Motor neuron (in vitro differentiated cells): ENCODE data around the gene B4GALT1. TPM values are rescaled to one million over a fixed set of nuclear protein-coding genes. Genes with fewer than 3 reads are reported as not detected.

ENCODE experiments used
- ATAC-seq, 8 experiments: fragments of 200-7000 bp; cut with Tn5 transposase; replicated peaks in 6 of 8; 2 replicates each; pipeline ENCODE4 v1.8.0; 2021; ENCODE audit warnings: mild to moderate bottlenecking in 8 of 8, moderate library complexity in 8 of 8
- H3K27ac ChIP-seq, 2 donors: fragments of 250-450 bp; sonication (Bioruptor Pico); 2 replicates each; pipeline ENCODE4 v1.9.0; 2021; ENCODE audit warnings: antibody characterized with exemption in 2 of 2, mild to moderate bottlenecking in 2 of 2, moderate library complexity in 1 of 2
- H3K4me1 ChIP-seq, 2 donors: fragments of 250-450 bp; sonication (Bioruptor Pico); replicated peaks in 1 of 2; 2 replicates each; pipeline ENCODE4 v1.6.1; 2021; ENCODE audit warnings: antibody characterized with exemption in 2 of 2, mild to moderate bottlenecking in 2 of 2, moderate library complexity in 1 of 2
- H3K4me3 ChIP-seq, 5 donors: fragments of 250-450 bp; sonication (Bioruptor Pico); 2 replicates each; pipeline ENCODE4 v1.9.0; 2021; ENCODE audit warnings: antibody characterized with exemption in 5 of 5, mild to moderate bottlenecking in 5 of 5, moderate library complexity in 4 of 5
- WGBS, 10 experiments: fragments of 450-650 bp; shearing (Covaris generic); methylation state at CpG; one replicate each; pipeline ENCODE4 v1.0.0; 2022; 5-methylcytosine and 5-hydroxymethylcytosine counted together
- in situ Hi-C, 9 experiments: fragments of 400-800 bp; cut with MboI; loops; one replicate each; pipeline ENCODE4 v1.15.0; 2021; ENCODE audit warnings: low sequenced_read_pairs in 9 of 9, low pct_unique_long_range_greater_than_20kb in 2 of 9; ENCODE audit not compliant: unreplicated experiment in 9 of 9
- total RNA-seq, 8 experiments: library from RNA; unstranded; fragments of 300-600 nt; gene quantifications; 2 replicates each; pipeline versions ENCODE4 v1.2.3 to v1.2.4, GENCODE V29; 2022

Gene B4GALT1
- 10 to 100 TPM in 3 of 8 experiments, 1 to 10 TPM in 5; 1.3 to 86.5 (median 4.7) TPM for total RNA-seq

- H3K4me3 ChIP-seq, result peak within 1 kb of the TSS; percentile 52 to 77 (median 63)
- peaks cover 13 to 16% of the 10 kb centered on the region in 2 donors for H3K4me1 ChIP-seq
- 0 to 5% methylated on average over 2 to 9 of the region's 101 CpGs; no CpG with 5 or more reads in 8 of the 10 experiments for WGBS, 10 experiments
- in situ Hi-C loops, result no loop called here
- ATAC-seq, result peak; percentile 77 to 92 (median 90)
- H3K27ac ChIP-seq, result peak within 1 kb of the TSS; percentile 11 to 60
Measured at GRCh38 chr9:33167084-33167971, at the start of gene B4GALT1. Gene B4GALT1 (minus strand): TSS chr9:33167336. CDS start chr9:33167169, 167 bp downstream.

GRCh38 chr9:33211695-33212393, 44.7 kb upstream of the B4GALT1 start:
- in situ Hi-C loops, result loop anchor here in 3 of 9 experiments (10.0 to 25.0 kb wide), 2 partner anchors 125 to 127 kb away; partner anchors contain the start of gene SMU1 (in 2 of the 3)
- 20 to 100% (median 50%) methylated on average over 1 to 3 of the region's 3 CpGs; no CpG with 5 or more reads in 5 of the 10 experiments for WGBS, 10 experiments
- ATAC-seq, result peak in 5 of 8 experiments; percentile 18 to 65 (median 55)

DNA sequence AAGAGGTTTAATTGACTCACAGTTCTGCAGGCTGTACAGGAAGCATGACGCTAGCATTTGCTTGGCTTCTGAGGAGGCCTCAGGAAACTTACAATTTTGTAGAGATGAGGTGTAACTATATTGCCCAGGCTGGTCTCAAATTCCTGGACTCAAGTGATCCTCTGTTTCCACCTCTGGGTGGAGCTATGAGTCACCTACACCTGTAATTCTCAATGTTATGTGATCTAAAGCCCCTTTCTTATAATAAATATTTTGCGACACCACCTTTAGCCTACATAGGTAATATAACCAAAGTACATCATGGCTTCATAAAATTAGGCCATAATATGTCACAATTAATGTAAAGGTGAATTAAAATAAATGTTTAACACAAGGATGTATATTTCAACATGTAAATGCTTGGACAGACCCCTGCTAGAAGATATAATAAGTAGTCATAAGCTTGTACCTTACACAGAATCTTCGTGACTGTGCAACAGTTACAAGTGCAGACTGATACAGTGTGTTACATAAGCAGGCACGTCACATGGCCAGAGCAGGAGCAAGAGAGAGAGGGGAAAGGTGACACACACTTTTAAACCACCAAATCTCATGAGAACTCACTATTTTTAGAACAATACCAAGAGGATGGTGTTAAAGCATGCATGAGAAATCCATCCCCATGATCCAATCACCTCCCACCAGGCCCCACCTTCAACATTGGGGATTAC, 43.0 kb upstream of the B4GALT1 start:
- in situ Hi-C loops, result loop anchor here in 3 of 9 experiments (10.0 to 25.0 kb wide), 2 partner anchors 123 to 125 kb away; partner anchors contain the start of gene SMU1 (in 2 of the 3)

More at GRCh38 chr9:33211695-33212393, 44.7 kb upstream of the B4GALT1 start:
- H3K4me3 ChIP-seq, result no peak overlapping the region
- no peaks in the 10 kb centered on the region for H3K4me1 ChIP-seq
- no peak overlapping the region for H3K27ac ChIP-seq

GRCh38 chr9:33209394-33209793, 42.3 kb upstream of the B4GALT1 start:
- WGBS, 10 experiments, result 0 to 100% (median 75%) methylated on average over 1 of the region's 1 CpG; no CpG with 5 or more reads in 3 of the 10 experiments
- in situ Hi-C loops, result loop anchor here in 2 of 9 experiments (25.0 kb wide), 1 partner anchor 122 kb away; the partner anchor contains the start of gene SMU1 (in 2 of the 2)
- H3K4me3 ChIP-seq, result no peak overlapping the region
- no peak for ATAC-seq
- no peak overlapping the region for H3K27ac ChIP-seq
- H3K4me1 ChIP-seq, result no peaks in the 10 kb centered on the region

More for the DNA sequence above, 43.0 kb upstream of the B4GALT1 start:
- no peak for ATAC-seq
- Histone ChIP-seq H3K4me3 (no peak overlapping the region), H3K27ac (no peak overlapping the region), H3K4me1 (no peaks in the 10 kb centered on the region)
- WGBS, 10 experiments, result 67 to 100% (median 78%) methylated on average over 2 to 4 of the region's 4 CpGs; no CpG with 5 or more reads in 1 of the 10 experiments

- Histone ChIP-seq H3K27ac (no peak overlapping the region), H3K4me1 (no peaks in the 10 kb centered on the region), H3K4me3 (no peak overlapping the region)
- 36 to 73% (median 56%) methylated on average over 1 to 6 of the region's 11 CpGs; no CpG with 5 or more reads in 2 of the 10 experiments for WGBS, 10 experiments
- peak in 3 of 8 experiments; percentile 83 to 98 (median 84) for ATAC-seq
- in situ Hi-C loops, result loop anchor here in 2 of 9 experiments (25.0 kb wide), 1 partner anchor 115 kb away; the partner anchor contains the start of gene SMU1 (in 2 of the 2)
Measured at GRCh38 chr9:33202552-33203201, 35.5 kb upstream of the B4GALT1 start.

DNA sequence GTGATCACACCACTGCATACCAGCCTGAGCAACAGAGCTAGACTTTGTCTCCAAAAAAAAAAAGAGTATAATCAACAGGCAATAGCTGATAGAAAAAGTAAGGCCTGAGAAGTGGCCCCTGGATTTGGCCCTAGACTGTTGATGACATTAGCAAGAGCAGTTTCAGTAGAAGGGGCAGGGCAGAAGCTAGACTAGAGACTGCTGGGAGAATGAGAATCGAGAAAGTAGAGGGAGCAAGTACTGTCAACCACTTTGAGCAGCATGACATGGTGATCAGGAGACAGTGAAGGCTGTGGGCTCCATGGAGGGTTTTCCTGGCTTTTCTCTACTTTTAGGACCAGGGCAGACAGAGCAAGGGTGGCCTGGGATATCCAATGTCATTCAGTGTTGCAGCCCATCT, 34.9 kb upstream of the B4GALT1 start:
- no peaks in the 10 kb centered on the region for H3K4me1 ChIP-seq
- no peak overlapping the region for H3K27ac ChIP-seq
- WGBS, 10 experiments, result 78 to 100% (median 100%) methylated on average over 1 of the region's 1 CpG; no CpG with 5 or more reads in 7 of the 10 experiments
- ATAC-seq, result no peak
- H3K4me3 ChIP-seq, result no peak overlapping the region
- in situ Hi-C loops, result loop anchor here in 2 of 9 experiments (25.0 kb wide), 1 partner anchor 115 kb away; the partner anchor contains the start of gene SMU1 (in 2 of the 2)

GRCh38 chr9:33198165-33198564, 31.0 kb upstream of the B4GALT1 start:
- in situ Hi-C loops, result no loop called here
- no peak overlapping the region for H3K27ac ChIP-seq
- no peaks in the 10 kb centered on the region for H3K4me1 ChIP-seq
- no peak overlapping the region for H3K4me3 ChIP-seq
- 5 to 88% (median 73%) methylated on average over 1 to 6 of the region's 6 CpGs; no CpG with 5 or more reads in 1 of the 10 experiments for WGBS, 10 experiments
- peak in 3 of 8 experiments; percentile 15 to 56 (median 47) for ATAC-seq

- Histone ChIP-seq H3K27ac (no peak overlapping the region), H3K4me1 (no peaks in the 10 kb centered on the region), H3K4me3 (no peak overlapping the region)
- in situ Hi-C loops, result no loop called here
- WGBS, 10 experiments, result 26 to 79% (median 49%) methylated on average over 2 to 6 of the region's 6 CpGs; no CpG with 5 or more reads in 1 of the 10 experiments
- ATAC-seq, result peak in 1 of 8 experiments; percentile 19
Measured at GRCh38 chr9:33197279-33198152, 30.4 kb upstream of the B4GALT1 start.

GRCh38 chr9:33196736-33197135, 29.6 kb upstream of the B4GALT1 start:
- WGBS, 10 experiments, result 75 to 100% (median 90%) methylated on average over 1 of the region's 1 CpG; no CpG with 5 or more reads in 7 of the 10 experiments
- H3K4me3 ChIP-seq, result no peak overlapping the region
- ATAC-seq, result no peak
- H3K27ac ChIP-seq, result no peak overlapping the region
- in situ Hi-C loops, result no loop called here
- no peaks in the 10 kb centered on the region for H3K4me1 ChIP-seq

GRCh38 chr9:33193818-33194217, 26.7 kb upstream of the B4GALT1 start:
- Histone ChIP-seq H3K27ac (no peak overlapping the region), H3K4me1 (no peaks in the 10 kb centered on the region), H3K4me3 (no peak overlapping the region)
- 40 to 100% (median 87%) methylated on average over 1 to 3 of the region's 3 CpGs; no CpG with 5 or more reads in 2 of the 10 experiments for WGBS, 10 experiments
- in situ Hi-C loops, result no loop called here
- ATAC-seq, result no peak
